HG02623 (cell line): Measurements from ENCODE around the gene OTOP2.

Experiments
- ATAC-seq: cut with Tn5 transposase; IDR thresholded peaks from one replicate; pipeline ENCODE4 v1.9.1; 2021; ENCODE audit warnings: moderate library complexity; ENCODE audit not compliant: unreplicated experiment

Gene OTOP2

DNA sequence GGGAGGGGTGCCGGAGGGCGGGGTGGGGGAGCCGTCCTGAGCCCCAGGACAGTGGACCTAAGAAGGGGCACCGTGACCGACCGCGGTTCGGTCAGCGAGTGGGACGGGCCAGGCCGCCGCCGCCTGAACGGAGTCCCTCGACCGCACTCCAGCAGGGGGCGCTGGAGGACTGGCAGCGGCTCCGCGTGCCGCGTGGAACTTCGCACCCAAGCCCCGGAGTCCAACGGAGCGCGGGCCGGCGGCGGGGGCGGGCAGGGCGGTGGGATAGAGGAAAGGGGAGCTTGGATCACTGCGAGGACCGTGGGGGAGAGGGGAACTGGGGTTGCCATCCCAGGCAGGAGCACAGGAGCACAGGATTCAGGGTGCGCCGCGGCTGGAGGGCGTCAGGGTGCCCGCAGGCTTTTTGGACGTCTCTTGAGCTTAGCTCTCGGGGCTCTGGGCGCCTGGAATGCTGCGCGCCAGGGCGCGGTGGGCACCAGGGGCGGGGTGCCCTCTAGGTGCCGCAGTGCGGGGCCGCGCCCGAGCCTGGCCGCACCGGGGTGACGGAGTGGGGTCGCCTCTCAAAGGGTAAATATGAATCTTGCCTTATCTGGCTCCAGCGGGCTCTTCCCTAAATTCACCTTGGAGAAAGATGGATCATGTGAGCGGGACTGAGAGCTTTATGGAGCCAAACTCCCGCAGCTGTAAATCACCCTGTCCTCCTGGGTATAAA, 379 bp upstream of the OTOP2 start:
- no peak for ATAC-seq

- no peak for ATAC-seq
These were observed 1.2 kb downstream of the OTOP2 start for GRCh38 chr17:74925242-74925641.

DNA sequence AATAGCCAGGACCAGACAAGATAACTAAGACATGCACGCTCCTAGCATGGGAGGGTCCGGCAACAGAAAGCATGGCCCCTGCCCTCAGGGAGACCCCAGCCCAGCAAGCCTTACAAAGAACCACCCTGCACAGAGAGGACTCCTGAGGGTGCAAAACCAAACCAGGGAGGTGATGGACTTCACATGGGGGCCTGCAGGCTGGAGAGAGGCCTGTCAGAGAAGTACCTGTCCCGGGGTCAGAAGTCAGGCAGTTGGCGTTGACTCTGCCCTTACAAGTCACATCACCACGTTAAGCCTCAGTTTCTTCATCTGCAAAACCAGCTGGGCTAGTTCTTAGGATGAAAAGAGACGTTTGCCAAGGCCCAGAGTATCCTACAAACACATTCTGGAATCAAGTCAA, 4.7 kb downstream of the OTOP2 start:
- ATAC-seq: no peak

- ATAC-seq: no peak
These were observed 6.5 kb downstream of the OTOP2 start for GRCh38 chr17:74930535-74931036.

DNA sequence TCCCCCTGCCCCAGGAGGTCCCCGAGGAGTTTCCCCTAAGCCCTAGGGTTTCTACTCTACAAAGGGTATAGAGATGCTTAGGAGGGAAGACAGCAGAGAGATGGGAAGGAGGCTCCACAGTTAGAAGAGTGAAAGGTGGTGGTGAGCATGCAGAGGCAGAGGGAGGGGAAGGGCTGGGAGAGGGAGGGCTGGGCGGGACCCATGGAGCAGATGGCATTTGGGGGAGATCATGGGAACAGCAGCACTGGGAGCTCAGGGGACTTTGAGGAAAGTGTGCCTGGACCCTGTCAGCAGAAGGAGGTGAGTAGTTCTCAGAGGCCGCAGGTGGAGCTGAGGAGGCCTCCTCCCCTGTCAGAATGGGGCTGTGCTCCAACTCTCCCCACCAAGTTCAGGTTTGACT, 11.0 kb downstream of the OTOP2 start:
- no peak for ATAC-seq

- ATAC-seq: no peak
These were observed 11.8 kb downstream of the OTOP2 start, which contains the start of gene OTOP3 for GRCh38 chr17:74935585-74936469. TSS of gene OTOP3 (plus strand) at chr17:74935898. CDS start at chr17:74935922, 24 bp downstream.

DNA sequence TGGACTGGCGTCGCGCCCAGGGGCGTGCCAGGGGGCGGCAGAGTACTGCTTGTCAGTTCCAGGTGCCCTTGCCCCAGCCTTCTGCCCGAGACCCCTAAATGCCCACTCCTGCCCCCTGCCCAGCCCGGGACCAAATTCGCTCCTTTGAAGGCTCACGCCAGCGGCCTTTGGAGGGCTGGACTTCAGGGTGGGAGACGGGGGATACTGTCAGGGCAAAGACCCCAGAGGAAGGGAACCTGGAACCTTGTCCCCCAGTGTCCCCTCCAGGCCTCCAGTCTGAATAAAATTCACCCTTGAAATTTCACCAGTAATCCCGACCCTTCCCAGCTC, 12.4 kb downstream of the OTOP2 start:
- no peak for ATAC-seq

GRCh38 chr17:74937064-74938051, 13.3 kb downstream of the OTOP2 start:
- ATAC-seq: no peak

DNA sequence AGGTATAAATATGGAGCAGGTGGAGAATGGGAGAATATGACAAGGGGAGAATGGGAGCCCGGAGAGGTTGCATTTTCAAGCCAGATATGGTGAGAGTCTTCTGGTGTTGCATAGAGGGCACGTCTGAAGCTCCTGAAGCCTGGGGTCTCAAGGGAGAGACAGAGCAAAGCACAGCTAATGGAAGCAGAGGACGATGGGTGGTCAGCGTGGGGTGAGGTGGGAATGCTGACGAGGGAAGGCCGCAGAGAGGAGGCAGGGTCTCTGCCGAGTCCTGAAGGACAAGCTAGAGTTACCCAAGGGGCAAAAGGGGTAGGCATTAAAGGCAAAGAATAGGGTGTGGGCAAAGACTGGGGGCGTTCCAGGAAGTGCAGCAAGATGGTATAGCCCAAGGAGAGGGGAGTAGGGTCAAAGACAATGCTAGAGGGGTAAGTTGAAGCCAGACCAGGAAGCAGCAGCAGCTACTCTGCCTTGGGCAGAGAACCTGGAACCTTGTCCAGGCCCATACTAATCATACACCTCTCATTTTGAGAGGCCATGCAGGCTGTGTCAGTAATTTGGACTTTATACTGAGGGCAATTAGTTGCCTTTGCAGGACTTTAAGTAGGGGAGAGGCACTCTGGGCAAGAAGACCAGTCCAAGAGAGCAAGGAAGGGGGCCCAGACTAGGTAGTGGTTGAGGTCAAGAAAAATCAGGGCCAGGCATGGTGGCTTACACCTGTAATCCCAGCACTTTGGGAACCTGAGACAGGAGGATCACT, 14.3 kb downstream of the OTOP2 start:
- no peak for ATAC-seq

DNA sequence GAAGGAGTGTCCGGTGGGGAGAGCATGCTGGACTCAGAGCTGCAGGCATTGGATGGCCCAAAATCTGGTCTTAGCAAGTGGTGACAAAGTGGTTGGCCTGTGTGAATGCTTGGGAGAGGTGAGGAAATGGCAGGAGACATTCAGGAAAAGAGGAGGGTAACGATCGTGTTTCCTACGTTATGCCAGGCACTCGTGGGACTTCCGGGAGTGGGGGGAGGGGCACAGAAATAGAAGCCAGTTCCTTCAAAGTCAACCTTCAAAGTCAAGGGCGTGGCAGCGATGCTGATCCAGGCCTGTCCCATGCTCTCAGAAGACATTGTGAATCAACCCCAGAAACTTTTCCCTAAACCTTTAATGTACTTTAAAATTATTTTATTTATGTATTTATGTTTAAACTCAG, 15.5 kb downstream of the OTOP2 start:
- ATAC-seq: no peak

DNA sequence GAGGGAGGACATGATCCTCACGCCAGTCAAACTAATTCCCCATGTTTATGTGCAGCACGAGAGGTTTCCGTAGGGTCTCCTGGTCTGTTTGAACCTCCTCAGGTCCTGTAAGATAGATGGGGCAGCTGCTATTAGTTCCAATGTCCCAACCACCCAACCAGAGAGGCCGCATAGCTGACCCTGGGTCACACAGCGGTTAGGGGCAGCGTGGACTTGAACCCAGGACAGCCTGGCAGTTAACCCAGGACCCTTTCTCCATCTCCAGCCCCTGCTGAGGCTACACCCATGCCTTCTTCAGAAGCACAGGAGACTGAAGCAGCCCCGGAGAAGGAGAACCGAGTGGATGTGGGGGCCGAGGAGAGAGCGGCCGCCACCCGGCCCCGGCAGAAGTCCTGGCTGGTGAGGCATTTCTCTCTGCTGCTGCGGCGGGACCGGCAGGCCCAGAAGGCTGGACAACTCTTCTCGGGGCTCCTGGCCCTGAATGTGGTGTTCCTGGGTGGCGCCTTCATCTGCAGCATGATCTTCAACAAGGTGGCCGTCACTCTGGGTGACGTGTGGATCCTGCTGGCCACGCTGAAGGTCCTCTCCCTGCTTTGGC, 17.2 kb downstream of the OTOP2 start:
- no peak for ATAC-seq

GRCh38 chr17:74943808-74944522, 19.9 kb downstream of the OTOP2 start:
- no peak for ATAC-seq

GRCh38 chr17:74945543-74945942, 21.5 kb downstream of the OTOP2 start:
- ATAC-seq: no peak

- ATAC-seq: no peak
These were observed 22.6 kb downstream of the OTOP2 start for GRCh38 chr17:74946641-74947040.

DNA sequence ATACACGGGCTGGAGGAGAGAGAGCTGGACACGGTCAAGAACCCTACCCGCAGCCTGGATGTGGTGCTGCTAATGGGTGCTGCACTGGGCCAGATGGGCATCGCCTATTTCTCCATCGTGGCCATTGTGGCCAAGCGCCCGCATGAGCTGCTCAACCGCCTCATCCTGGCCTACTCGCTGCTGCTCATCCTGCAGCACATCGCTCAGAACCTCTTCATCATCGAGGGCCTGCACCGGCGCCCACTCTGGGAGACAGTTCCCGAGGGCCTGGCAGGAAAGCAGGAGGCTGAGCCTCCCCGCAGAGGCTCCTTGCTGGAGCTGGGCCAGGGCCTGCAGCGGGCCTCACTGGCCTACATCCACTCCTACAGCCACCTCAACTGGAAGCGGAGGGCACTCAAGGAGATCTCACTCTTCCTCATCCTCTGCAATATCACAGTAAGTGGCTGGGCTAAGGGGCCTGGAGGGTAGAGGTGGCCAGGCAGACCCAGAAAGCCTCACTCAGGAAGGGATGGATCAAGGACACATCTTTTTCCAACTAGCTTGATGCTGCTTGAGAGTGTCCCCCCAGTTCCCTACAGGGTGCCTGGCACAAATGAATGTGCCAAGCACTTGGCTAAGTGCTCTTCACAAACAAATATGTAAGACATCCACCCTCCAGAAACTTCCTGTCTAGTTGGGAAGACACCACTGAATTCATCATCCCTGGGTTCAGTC, 23.1 kb downstream of the OTOP2 start:
- no peak for ATAC-seq

DNA sequence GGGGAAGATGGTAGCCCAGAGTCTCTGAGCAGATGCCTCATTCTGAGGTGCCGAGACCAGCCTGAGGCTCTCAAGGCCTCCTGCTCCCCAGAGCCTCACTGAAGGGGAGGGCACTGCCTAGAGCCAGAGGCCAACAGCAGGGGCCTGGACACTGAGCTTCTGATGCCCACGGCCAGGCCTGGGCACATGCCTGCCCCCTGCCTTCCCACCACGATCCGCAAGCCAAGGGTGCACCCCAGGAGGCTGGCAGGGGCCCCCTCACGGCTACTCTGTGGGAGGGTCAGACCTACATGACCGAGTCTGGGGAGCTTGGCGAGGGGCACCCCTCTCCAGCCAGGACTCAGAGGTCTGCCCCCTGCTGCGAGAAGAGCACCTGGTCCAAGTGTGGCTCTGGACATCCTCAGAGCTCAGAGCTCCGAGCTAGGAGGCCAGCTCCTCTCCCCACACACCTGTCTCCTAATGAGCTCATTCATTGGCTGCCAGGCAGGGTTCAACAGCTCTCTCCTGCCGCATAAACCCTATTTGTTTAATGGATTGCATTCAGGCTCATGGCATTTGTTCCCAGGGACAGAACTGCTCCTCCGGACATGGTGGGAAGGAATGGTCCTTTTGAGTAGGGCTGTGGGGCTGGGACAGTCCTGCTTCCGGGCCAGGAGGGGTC, 25.5 kb downstream of the OTOP2 start:
- ATAC-seq: no peak

GRCh38 chr17:74950207-74950606, 26.1 kb downstream of the OTOP2 start:
- no peak for ATAC-seq

- ATAC-seq: no peak
These were observed 27.0 kb downstream of the OTOP2 start for GRCh38 chr17:74951065-74951464.
